ENCODE measurements around the gene PGLYRP2. TPM values are rescaled to one million over a fixed set of nuclear protein-coding genes. Genes with fewer than 3 reads are reported as not detected.

The PGLYRP2 gene
- total RNA-seq, 1 donor from 2014 or later = not detected

GRCh38 chr19:15469513-15470297 lies 9.6 kb downstream of the PGLYRP2 start:
- H4K20me1 ChIP-seq (ENCODE audit: low read depth) = no peaks in the 10 kb centered on the region
- H3K4me2 ChIP-seq = peak overlapping the region; percentile 61
- no peaks in the 10 kb centered on the region for H3K4me1 ChIP-seq
- H3K4me3 Mint-ChIP-seq = no peak overlapping the region
- H3K27me3 ChIP-seq = peaks cover 69% of the 10 kb centered on the region
- no peak overlapping the region for H3K9ac ChIP-seq
- H3K9me3 Mint-ChIP-seq = peaks cover 12% of the 10 kb centered on the region
- H3F3A ChIP-seq (ENCODE audit: low read depth) = no peaks in the 10 kb centered on the region
- H2AFZ ChIP-seq (replicated peaks) = peak overlapping the region; percentile 50
- H3K36me3 ChIP-seq = no peaks in the 10 kb centered on the region
- no peak overlapping the region for H3K27ac Mint-ChIP-seq
- peak overlapping the region; percentile 21 for H3K4me3 ChIP-seq
- no peaks in the 10 kb centered on the region for H3K79me2 ChIP-seq (ENCODE audit: low read depth)
- H3K4me1 Mint-ChIP-seq = peaks cover 2% of the 10 kb centered on the region
- TF ChIP-seq CTCF (IDR thresholded peaks at IDR 0.05) = no peak
- TF ChIP-seq EZH2phosphoT487 (IDR thresholded peaks at IDR 0.05) = peak; percentile 76
- peak; percentile 76 for TF ChIP-seq EZH2 (IDR thresholded peaks at IDR 0.05)
- peaks cover 48% of the 10 kb centered on the region for H3K27me3 Mint-ChIP-seq (ENCODE audit: insufficient read depth, low read depth)
- no peaks in the 10 kb centered on the region for H3K36me3 Mint-ChIP-seq
- peak; percentile 32 for DNase-seq (ENCODE audit: low spot score)
- H3K9me3 ChIP-seq (ENCODE audit: low read depth) = no peaks in the 10 kb centered on the region
- no peak overlapping the region for H3K27ac ChIP-seq

GRCh38 chr19:15468675-15469512 lies 10.4 kb downstream of the PGLYRP2 start:
- Histone ChIP-seq H3K4me3 (no peak overlapping the region), H3F3A (ENCODE audit: low read depth) (no peaks in the 10 kb centered on the region), H3K36me3 (no peaks in the 10 kb centered on the region), H3K4me2 (no peak overlapping the region), H3K4me1 (no peaks in the 10 kb centered on the region), H3K79me2 (ENCODE audit: low read depth) (no peaks in the 10 kb centered on the region), H3K9ac (no peak overlapping the region), H3K27ac (no peak overlapping the region), H2AFZ (replicated peaks) (peak overlapping the region; percentile 50), H3K9me3 (ENCODE audit: low read depth) (no peaks in the 10 kb centered on the region), H3K27me3 (peaks cover 77% of the 10 kb centered on the region), H4K20me1 (ENCODE audit: low read depth) (no peaks in the 10 kb centered on the region)
- H3K27me3 Mint-ChIP-seq (ENCODE audit: insufficient read depth, low read depth) = peaks cover 49% of the 10 kb centered on the region
- peaks cover 2% of the 10 kb centered on the region for H3K4me1 Mint-ChIP-seq
- H3K9me3 Mint-ChIP-seq = peaks cover 12% of the 10 kb centered on the region
- DNase-seq (ENCODE audit: low spot score) = no peak
- no peaks in the 10 kb centered on the region for H3K36me3 Mint-ChIP-seq
- no peak for TF ChIP-seq CTCF (IDR thresholded peaks at IDR 0.05)
- no peak for TF ChIP-seq EZH2 (IDR thresholded peaks at IDR 0.05)
- no peak for TF ChIP-seq EZH2phosphoT487 (IDR thresholded peaks at IDR 0.05)
- H3K4me3 Mint-ChIP-seq = peak overlapping the region; percentile 4
- H3K27ac Mint-ChIP-seq = no peak overlapping the region

- H3K27ac Mint-ChIP-seq = no peak overlapping the region
- H3K79me2 ChIP-seq (ENCODE audit: low read depth) = no peaks in the 10 kb centered on the region
- H3K4me2 ChIP-seq = no peak overlapping the region
Observed at GRCh38 chr19:15467734-15468214, 11.5 kb downstream of the PGLYRP2 start.

More at GRCh38 chr19:15467734-15468214, 11.5 kb downstream of the PGLYRP2 start:
- Histone ChIP-seq H3K27me3 (peaks cover 82% of the 10 kb centered on the region), H3K4me1 (no peaks in the 10 kb centered on the region), H3K4me3 (no peak overlapping the region), H3K9ac (no peak overlapping the region), H2AFZ (replicated peaks) (no peak overlapping the region), H4K20me1 (ENCODE audit: low read depth) (no peaks in the 10 kb centered on the region), H3K36me3 (no peaks in the 10 kb centered on the region), H3K9me3 (ENCODE audit: low read depth) (no peaks in the 10 kb centered on the region), H3F3A (ENCODE audit: low read depth) (no peaks in the 10 kb centered on the region), H3K27ac (no peak overlapping the region)
- no peaks in the 10 kb centered on the region for H3K36me3 Mint-ChIP-seq
- TF ChIP-seq EZH2 (IDR thresholded peaks at IDR 0.05) (no peak), EZH2phosphoT487 (IDR thresholded peaks at IDR 0.05) (no peak), CTCF (IDR thresholded peaks at IDR 0.05) (no peak)
- peaks cover 54% of the 10 kb centered on the region for H3K27me3 Mint-ChIP-seq (ENCODE audit: insufficient read depth, low read depth)
- peaks cover 2% of the 10 kb centered on the region for H3K4me1 Mint-ChIP-seq
- no peak overlapping the region for H3K4me3 Mint-ChIP-seq
- no peak for DNase-seq (ENCODE audit: low spot score)
- peaks cover 9% of the 10 kb centered on the region for H3K9me3 Mint-ChIP-seq

Measured in neural progenitor cell (in vitro differentiated cells).